GM21447 (cell line): ENCODE results near the gene SLC39A8.
"Not testable (repeated sequence)": the region's sequence is repeated elsewhere in the genome, so short reads cannot be mapped to it uniquely, and the experiment has no call there.

Experiments used
- ATAC-seq: cut with Tn5 transposase; IDR thresholded peaks from one replicate; pipeline ENCODE4 v1.9.1; 2021; ENCODE audit not compliant: unreplicated experiment

The SLC39A8 gene

DNA sequence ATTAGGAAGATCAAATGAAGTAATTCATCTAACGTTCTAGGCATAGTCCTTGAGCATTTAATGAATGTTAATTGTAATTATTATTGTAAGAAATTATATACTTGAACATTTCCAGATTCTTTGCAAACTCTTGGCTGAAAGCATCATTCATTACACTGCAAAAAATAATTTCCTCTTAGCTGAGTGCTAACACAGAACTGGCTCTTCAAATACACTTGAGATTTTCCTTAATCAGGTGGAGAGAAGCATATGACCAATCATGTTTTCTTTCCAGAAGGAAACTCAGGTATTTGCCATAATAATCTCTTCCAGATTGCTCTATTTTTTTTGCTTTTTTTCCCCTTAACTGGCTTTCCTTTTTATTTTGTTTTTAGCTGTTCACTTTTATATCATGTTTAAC lies 42.5 kb downstream of the SLC39A8 start:
- ATAC-seq = no peak

DNA sequence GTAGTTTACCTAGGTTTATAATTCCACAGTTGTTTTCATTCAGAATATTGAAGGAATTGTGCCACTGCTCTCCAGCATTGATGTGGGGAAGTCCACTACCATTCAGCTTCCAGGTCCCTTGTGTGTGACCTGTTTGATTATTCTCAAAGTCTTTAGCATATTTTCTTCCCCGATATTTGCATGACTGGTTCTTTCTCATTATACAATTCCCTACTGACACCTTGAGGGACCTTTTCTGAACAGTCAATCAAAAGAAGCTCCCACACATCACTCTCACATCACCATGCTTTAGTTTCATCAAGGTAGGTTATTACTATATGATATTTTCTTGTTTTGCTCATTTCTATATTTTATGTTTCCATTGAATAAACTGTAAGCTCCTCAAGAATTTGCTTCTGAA lies 44.1 kb downstream of the SLC39A8 start:
- ATAC-seq = no peak

DNA sequence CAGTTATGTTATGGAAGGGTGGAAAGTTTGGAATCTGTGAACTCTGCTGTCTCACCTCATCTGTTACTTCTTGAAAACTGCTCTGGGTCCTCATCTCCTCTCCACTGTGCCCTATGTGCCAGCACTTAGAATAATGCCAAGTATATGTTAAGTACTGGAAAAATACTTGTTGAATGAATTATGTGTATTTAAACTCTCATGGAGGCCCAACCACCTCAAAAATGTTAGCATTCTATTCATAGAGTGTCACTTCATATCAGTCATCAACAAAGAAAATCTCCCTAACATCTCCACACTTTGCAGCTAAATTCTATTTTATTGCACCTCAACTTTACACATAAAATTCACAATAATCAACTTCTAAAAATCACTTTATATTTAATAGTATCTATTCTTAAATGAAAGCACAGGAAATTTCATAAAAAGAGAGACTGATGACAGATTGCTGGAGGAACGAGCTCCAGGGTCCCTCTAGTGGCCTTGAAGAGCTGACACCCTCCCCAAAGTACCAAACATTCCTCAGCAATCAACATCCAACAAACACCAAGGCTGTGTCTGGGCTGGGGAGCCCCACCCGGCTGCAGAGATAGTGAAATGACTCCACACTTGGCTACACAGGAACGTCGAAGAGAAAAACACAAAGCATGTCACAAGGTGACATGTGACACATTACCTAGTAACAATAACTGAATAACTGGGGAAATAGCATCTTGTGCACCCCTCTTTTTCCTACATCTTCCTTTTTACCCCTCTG lies 45.8 kb downstream of the SLC39A8 start:
- ATAC-seq = peak; percentile 82

DNA sequence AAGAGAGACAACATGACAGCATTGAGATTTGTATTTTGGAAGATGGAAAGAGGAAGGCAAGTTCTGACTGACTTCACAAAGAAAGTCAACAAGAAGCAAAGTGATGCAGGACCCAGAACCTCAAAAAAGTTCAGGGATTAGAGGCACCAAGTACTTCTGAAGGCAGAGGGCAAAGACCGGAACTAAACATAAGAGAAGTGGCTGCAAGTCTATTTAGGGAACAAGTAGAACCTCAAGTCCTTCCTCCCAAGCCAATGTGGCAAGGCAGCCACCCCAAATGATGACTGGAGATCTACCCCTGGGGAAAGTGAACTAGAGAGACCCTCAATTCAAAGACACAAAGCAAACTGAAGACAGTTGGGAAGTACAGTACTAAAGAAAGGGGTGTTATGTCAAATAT lies 46.6 kb downstream of the SLC39A8 start:
- ATAC-seq = no peak

DNA sequence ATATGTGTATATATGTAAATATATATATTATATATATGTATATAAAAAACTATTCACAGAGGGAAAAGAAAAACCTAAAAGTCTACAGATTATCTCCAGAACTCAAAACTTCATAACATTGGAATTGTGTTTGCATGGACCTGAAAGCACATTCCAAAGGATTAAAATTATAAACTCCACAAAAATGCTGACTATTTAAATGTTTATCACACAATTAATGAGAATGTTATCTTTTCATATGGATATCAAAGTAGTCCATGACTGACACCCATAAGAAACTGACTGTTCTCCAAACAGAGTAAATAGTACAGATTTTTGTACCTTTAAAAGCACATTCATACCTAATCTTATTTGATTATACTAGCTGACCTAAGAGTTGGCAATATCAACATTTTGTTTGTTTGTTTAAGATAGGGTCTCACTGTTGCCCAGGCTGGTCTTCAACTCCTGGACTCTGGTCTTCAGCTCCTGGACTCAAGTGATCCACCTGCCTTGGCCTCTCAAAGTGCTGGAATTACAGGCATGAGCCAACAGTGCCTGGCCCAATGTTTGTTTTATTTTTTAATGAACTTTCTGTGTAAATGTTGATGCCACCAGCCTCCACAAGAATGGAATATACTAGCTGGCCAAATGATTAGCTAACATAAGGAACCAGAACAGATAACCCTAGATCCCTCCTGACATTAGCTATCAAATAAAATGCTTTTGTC lies 50.0 kb downstream of the SLC39A8 start:
- ATAC-seq = no peak

DNA sequence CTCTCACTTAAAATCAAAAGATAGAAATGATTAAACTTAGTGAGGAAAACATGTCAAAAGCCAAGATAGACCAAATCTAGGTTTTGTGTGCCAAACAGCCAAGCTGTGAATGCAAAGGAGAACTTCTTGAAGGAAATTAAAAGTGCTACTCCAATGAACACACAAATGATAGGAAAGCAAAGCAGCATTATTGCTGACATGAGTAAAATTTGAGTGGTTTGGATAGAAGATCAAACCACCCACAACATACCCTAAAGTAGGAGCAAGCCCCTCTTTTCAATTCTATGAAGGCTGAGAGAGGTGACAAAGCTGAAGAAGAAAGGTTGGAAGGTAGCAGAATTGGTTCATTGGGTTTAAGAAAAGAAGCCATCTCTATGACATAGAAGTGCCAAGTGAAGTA lies 56.8 kb downstream of the SLC39A8 start:
- no peak for ATAC-seq

DNA sequence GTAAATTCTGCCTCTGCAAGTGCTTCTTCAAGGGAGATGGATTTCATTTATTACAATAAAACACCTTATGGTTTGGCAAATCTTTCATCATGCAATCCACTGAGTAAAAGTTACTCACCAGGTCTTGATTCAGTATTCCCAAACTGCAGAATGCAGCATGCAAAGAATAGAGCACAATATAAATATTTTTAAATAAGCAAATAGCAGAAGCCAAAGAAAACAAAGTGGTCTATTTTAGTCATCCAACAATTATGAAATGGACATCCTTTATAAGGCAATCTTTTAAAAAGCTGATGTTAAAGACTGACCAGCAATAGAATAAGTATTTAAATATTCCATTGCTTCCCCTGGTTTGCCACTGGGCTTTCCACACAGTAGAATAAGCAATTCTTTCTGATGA lies 59.5 kb downstream of the SLC39A8 start:
- no peak for ATAC-seq

DNA sequence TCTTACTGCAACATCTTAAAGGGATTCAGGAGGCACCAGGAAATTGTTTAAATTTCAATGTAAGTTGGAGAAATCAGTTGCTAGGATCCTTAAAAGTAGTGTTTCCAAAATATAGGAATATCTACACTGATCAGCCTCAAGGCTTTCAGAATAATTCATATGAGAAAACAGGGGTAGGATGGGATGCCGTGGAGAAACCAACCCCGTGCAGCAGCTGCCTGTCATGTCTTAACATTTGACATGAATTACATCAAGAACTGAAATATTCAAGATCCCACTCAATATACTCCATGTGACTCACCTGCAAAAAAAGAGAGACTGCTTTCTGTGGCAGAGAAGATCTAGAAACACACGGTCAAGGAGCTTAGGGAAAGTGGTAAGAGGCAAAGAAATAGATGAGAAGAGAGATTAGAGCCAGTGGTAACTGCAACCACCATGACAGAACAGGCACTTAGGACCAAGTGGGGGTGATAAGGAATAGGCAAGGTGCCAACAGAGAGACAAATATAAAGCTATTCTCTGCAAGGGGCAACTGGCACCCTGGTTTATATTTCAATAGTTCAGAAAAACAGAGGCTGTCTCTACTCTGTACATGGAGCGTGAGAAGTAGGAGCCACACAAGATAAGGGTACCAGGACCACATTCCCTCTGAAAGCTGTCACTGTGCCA lies 64.0 kb downstream of the SLC39A8 start:
- no peak for ATAC-seq

DNA sequence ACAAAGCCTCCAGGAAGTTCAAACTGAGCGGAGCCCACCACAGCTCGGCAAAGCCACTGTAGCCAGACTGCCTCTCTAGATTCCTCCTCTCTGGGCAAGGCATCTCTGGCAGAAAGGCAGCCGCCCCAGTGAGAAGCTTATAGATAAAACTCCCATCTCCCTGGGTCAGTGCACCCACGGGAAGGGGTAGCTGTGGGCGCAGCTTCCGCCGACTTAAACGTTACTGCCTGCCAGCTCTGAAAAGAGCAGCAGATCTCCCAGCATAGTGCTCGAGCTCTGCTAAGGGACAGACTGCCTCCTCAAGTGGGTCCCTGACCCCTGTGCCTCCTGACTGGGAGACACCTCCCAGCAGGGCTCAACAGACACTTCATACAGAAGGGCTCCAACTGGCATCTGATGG lies 72.0 kb downstream of the SLC39A8 start:
- ATAC-seq = not testable (repeated sequence)

DNA sequence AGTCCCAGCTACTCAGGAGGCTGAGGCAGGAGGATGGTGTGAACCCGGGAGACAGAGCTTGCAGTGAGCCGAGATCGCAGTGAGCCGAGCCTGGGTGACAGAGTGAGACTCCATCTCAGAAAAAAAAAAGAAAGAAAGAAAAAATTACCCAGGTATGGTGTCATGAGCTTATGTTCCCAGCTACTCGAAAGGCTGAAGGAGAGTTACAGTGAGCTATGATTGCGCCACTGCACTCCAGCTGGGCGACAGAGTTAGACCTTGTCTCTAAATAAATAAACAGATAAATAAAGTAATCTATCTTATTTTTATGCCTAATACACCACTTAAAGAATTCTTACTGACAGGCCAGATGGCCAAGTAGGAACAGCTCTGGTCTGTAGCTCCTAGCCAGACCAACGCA lies 73.0 kb downstream of the SLC39A8 start:
- ATAC-seq = no peak

DNA sequence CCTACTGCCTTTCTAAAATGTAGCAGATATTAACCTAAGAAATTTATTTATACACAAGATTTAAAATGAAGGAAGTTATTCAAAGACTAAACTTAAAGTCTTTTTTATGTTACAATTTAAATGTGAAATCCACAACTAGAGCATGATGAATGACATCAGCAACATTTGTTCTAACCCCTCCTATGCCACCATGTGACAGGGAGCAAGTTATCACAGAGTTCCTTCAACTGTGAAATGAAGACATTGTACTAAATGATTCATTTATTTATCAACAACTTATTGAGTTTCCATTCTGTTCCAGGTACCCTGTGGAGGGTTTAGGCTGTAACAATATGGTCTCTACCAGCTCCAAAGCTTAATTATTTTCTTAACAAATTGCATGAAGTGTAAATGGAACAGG lies 76.9 kb downstream of the SLC39A8 start:
- no peak for ATAC-seq

DNA sequence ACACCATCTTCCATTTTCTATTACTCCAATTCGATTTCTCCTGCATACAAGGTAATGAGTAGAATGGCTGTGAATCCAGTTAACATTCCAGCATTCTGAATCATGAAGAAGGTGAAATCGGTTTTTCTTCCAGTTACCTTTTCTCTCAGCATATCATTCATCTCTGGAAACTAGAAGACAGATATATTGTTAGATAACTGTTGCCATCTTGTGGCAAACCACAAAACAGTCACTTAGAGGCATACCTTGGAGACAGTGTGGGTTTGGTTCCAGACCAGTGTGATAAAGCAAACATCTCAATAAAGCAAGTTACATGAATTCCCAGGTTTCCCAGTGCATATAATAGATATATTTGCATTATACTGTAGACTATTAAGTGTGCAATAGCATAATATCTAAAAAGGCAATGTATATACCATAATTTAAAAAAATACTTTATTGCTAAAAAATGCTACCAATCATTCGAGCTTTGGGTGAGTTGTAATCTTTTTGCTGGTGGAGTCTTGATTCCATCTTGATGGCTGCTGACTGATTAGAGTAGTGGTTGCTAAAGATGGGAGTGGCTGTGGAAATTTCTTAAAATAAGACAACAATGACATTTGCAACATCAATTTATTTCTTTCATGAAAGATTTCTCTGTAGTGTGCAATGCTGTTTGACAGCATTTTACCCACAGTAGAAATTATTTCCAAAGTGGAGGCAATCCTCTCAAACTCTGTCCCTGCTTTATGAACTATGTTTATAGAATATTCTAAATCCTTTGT lies 82.1 kb downstream of the SLC39A8 start:
- peak; percentile 86 for ATAC-seq

DNA sequence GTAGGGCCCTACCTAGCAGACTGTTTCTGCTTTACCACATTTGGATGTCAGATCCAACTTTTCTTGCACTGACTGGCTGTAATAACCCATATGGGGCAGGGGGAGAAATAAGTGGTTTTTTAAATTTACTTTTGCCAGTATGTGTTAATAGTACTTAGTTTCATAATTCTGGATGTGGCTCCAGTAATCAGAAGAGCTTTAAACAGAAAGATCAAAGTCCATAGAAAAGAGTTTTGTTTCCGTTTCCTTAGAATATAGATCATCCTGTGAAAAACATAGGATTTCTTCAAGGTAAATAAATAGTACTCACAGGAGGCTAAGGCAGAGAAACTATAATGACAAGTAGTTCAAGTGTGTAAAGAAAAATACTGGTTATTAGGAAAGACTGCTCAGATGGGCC lies 85.6 kb downstream of the SLC39A8 start:
- no peak for ATAC-seq

DNA sequence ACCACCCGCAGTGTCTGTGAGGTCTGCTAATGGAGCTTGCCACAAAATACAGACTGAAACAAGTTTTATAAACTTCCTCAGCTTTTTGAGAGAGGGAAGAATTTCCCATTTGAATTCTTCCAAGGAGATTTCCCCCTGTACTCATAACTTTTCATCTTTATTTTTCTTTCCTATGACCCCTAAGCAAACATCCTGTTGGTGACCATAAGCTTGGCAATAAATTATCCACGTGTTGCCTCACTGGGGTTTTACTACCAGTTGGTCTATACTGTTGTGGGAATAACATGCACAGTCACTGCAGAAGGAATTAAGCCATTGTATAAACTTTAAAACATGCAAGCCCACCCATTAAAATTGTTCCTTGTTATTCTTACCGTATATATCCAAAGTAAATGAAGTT lies 86.2 kb downstream of the SLC39A8 start:
- ATAC-seq = no peak

DNA sequence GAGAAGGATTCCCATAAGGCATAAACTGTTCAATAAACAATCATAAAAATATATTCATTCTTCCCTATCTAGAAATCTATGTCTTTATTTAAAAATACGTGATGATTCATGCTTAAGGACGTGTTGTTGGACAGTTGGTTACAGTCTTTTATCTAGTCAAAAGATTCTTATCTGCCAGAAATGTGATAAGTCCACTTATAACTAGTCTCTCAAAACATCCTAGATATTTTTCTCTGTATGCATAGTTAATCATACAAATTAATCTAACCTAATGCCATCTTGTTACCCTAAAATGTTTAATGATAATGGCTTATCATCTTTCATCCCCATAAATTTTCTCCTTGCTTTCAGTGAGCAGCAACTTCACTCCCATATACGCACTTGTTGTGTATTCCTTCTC lies 89.0 kb downstream of the SLC39A8 start:
- ATAC-seq = no peak

DNA sequence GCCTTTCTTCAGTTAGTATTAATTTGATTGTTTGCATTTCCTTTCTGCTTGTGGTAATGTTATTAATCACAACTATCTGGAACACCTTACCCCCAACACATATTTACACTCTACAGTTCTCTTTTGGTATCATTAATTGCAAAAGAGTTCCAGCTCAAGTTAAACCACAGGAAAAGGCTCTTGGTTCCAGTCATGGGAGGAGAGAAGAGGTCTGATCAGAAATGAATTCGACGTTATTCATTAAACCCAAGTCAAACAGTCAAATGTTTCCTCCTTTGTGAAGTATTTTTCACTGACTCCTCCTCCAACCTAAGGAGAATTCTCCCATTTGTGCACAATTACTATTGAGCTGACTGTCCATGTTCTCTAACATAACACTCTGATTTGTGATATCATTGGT lies 91.4 kb downstream of the SLC39A8 start:
- no peak for ATAC-seq

DNA sequence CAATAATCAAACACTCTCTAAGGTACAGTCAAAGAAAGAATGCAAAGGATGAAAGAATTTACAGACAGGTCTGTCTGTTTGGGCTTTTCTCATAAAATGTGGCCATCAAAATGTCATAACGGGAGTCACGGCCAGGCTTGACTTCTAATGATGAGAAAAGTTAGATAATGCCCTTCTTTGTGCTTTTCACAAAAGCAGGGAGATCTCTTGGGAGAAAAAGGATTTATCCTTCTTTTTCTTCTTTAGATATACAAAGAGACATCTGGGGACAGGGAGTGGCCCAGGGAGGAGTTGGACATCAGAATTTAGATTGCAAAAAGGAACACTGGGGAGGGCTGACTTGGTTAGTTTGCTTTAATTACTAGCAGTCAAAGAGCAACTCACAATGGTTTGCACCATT lies 93.1 kb downstream of the SLC39A8 start:
- ATAC-seq = no peak

DNA sequence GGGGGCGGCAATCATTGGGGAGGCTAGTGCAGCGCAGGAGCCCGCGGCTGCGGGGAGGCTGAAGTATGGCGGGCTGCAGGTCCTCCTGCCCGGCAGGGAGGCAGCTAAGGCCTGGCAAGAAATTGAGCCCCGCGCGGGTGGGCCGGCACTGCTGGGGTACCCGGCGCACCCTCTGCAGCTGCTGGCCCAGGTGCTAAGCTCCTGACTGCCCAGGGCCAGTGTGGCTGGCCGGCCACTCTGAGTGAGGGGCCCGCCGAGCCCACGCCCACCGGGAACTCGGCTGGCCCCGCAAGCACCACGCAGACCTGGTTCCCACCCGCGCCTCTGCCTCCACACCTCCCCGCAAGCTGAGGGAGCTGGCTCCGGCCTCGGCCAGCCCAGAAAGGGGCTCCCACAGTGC lies 94.9 kb downstream of the SLC39A8 start:
- ATAC-seq = no peak

DNA sequence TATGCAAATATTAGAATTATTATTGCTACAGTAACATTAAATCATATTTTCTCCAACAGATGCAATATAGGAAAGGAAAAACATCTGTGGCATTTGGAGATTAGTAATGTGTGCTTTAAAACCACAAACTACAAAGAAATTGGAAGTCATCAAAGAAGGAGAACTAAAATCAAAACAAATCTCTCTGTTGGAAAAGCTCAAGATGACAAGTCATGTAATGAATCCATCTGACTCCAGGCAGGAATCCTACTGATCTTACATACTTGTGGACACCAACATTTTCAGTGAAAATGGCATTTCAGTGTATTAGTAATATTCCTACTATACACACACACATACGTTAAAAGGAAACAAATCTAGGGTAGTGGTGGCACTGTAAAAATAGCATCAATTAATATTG lies 98.2 kb downstream of the SLC39A8 start:
- ATAC-seq = no peak

DNA sequence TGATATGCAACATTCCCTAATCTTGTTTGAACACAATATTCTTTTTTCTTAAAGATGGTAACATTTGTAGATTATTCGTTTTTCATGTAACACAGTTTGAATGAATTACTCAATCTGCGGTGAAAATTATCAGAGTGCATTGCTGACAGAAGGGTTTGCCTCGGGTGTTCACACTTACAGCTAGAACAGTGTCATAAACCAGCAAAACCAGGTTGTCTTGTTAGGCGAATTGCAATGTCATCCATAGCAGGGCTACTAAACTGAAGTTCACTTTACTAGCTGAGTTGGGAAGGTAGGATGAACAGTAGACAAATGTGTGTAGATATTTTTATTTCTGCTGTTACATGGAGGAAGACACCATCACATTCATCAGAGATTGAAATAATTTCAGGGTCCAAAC lies 98.9 kb downstream of the SLC39A8 start:
- no peak for ATAC-seq

DNA sequence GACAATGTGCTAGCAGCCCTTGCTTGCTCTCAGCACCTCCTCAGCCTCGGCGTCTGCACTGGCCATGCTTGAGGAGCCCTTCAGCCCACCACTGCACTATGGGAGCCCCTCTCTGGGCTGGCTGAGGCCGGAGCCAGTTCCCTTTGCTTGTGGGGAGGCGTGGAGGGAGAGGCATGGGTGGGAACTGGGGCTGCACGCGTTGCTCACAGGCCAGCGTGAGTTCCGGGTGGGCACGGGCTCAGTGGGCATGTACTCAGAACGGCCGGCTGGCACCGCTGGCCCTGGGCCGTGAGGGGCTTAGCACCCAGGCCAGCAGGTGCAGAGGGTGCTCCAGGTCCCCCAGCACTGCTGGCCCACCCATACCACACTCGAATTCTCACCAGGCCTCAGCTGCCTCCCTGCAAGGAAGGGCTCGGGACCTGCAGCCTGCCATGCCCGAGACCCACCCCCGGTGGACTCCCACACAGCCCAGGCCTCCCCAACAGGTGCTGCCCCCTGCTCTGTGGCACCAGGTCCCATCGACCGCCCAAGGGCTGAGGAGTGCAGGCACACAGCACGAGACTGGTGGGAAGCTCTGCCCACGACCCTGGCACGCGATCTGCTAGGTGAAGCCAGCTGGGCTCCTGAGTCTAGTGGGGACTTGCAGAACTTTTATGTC lies 100.3 kb downstream of the SLC39A8 start:
- no peak for ATAC-seq
